GM21737 (cell line): Measurements from ENCODE around the gene SEPTIN5.

Experiments used
- ATAC-seq: cut with Tn5 transposase; IDR thresholded peaks from one replicate; pipeline ENCODE4 v1.9.1; 2021; ENCODE audit warnings: mild to moderate bottlenecking, moderate library complexity; ENCODE audit not compliant: unreplicated experiment

Gene SEPTIN5

DNA sequence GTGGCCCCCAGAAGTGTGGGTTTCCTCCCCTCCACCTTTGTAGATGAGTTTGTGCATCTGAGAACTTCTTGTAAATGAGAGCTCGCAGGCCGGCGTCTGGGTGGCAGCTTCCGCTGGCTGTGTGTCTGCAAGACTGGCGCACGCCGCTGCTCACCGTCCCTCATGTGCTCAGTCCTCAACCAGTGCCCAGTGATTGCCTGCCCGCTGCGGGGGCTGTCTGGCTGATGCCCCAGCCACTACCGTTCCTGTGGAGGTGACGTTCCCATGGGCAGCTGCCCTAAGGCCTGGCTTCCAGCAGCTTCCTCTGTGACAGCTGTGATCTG lies 55.1 kb downstream of the SEPTIN5 start:
- ATAC-seq = no peak

DNA sequence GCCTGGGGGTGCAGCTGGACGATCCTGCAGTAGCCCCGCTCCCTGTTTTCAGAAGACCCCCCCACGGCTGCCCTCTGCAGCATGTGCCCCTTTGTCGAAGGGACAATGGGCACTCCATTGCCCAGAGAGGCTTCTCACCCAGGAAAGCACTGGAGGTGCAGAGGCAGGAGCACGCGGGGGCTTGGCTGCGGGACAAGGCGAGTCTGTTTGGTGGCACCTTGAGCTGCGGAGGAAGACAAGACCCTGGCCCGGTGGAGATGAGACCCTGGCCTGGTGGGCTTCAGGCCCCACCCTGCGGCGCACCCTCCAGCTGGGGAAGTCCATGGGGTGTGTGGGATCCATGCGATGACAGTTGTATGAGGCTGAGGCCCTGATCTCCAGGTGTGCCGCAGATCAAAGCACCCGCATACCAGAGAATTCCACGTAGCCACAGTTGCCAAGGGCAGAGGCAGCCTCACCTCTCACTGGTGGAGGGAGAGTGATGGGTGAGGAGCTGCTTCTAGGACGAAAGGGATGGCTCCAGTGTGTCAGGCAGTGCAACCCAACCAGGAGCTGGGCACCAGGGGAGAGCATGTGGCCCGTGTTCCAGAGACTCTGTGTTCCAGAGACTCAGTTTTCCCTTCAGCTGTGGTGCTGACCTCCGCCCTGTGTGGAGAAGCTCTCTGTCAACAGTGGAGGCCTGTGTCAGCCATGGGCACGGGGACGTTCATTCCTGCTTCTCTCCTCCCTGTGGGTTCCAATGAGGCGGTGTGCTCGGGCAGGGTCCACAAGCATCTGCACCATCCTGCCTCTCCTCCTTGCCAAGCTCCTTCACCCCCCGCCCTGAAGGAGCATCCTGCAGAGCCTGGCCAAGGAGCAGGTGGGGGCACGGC lies 56.3 kb downstream of the SEPTIN5 start:
- ATAC-seq = no peak

DNA sequence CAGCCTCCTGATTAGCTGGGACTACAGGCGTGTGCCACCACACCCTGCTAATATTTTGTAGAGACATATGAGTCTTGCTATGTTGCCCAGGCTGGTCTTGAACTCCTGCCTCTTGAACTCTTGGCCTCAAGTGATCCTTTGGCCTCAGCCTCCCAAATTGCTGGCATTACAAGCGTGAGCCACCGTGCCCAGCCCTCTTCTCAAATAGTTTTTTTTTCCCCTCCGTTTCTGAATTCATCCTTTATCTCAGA lies 58.0 kb downstream of the SEPTIN5 start:
- no peak for ATAC-seq
